ENCODE measurements around the gene TSPYL6. TPM values are rescaled to one million over a fixed set of nuclear protein-coding genes. Genes with fewer than 3 reads are reported as not detected.
"Not testable (repeated sequence)": the region's sequence is repeated elsewhere in the genome, so short reads cannot be mapped to it uniquely, and the experiment has no call there.

TSPYL6 gene
- total RNA-seq = not detected in 2 replicates

GRCh38 chr2:54256091-54256694, at the start of gene TSPYL6:
TSS of gene TSPYL6 (minus strand) at chr2:54256229. CDS start at chr2:54256151, 78 bp downstream.
- Mint-ChIP-seq H3K27me3 (ENCODE audit: insufficient read depth) (no peaks in the 10 kb centered on the region), H3K27ac (no peak within 1 kb of the TSS), H3K4me1 (ENCODE audit: low read depth) (no peaks in the 10 kb centered on the region), H3K36me3 (ENCODE audit: low read depth) (no peaks in the 10 kb centered on the region), H3K4me3 (no peak within 1 kb of the TSS), H3K9me3 (no peaks in the 10 kb centered on the region)
- no peak for DNase-seq (ENCODE audit: low spot score)
- intact Hi-C loops (cut with micrococcal nuclease) = no loop called here

- Mint-ChIP-seq H3K4me3 (no peak overlapping the region), H3K9me3 (no peaks in the 10 kb centered on the region), H3K27me3 (ENCODE audit: insufficient read depth) (peaks cover 3% of the 10 kb centered on the region), H3K27ac (no peak overlapping the region), H3K4me1 (ENCODE audit: low read depth) (no peaks in the 10 kb centered on the region), H3K36me3 (ENCODE audit: low read depth) (no peaks in the 10 kb centered on the region)
- DNase-seq (ENCODE audit: low spot score) = no peak
- intact Hi-C loops (cut with micrococcal nuclease) = no loop called here
These were observed 47.6 kb upstream of the TSPYL6 start for GRCh38 chr2:54303631-54304030.

- H3K27ac Mint-ChIP-seq = no peak overlapping the region
- H3K4me3 Mint-ChIP-seq = no peak overlapping the region
- no peaks in the 10 kb centered on the region for H3K9me3 Mint-ChIP-seq
- intact Hi-C loops (cut with micrococcal nuclease) = no loop called here
- H3K27me3 Mint-ChIP-seq (ENCODE audit: insufficient read depth) = no peaks in the 10 kb centered on the region
- H3K36me3 Mint-ChIP-seq (ENCODE audit: low read depth) = no peaks in the 10 kb centered on the region
- no peak for DNase-seq (ENCODE audit: low spot score)
- no peaks in the 10 kb centered on the region for H3K4me1 Mint-ChIP-seq (ENCODE audit: low read depth)
These were observed 42.5 kb upstream of the TSPYL6 start for GRCh38 chr2:54298514-54298913.

GRCh38 chr2:54295911-54296310, 39.9 kb upstream of the TSPYL6 start:
- H3K4me1 Mint-ChIP-seq (ENCODE audit: low read depth) = no peaks in the 10 kb centered on the region
- no peak overlapping the region for H3K4me3 Mint-ChIP-seq
- no peaks in the 10 kb centered on the region for H3K27me3 Mint-ChIP-seq (ENCODE audit: insufficient read depth)
- H3K27ac Mint-ChIP-seq = no peak overlapping the region
- no peaks in the 10 kb centered on the region for H3K36me3 Mint-ChIP-seq (ENCODE audit: low read depth)
- H3K9me3 Mint-ChIP-seq = no peaks in the 10 kb centered on the region
- intact Hi-C loops (cut with micrococcal nuclease) = no loop called here
- no peak for DNase-seq (ENCODE audit: low spot score)

GRCh38 chr2:54294665-54295064, 38.6 kb upstream of the TSPYL6 start:
- intact Hi-C loops (cut with micrococcal nuclease); H3K4me3 Mint-ChIP-seq; H3K27me3 Mint-ChIP-seq (ENCODE audit: insufficient read depth); H3K27ac Mint-ChIP-seq; H3K36me3 Mint-ChIP-seq (ENCODE audit: low read depth); H3K9me3 Mint-ChIP-seq; H3K4me1 Mint-ChIP-seq (ENCODE audit: low read depth); DNase-seq (ENCODE audit: low spot score): not testable (repeated sequence)

- intact Hi-C loops (cut with micrococcal nuclease) = no loop called here
- Mint-ChIP-seq H3K27ac (no peak overlapping the region), H3K4me1 (ENCODE audit: low read depth) (no peaks in the 10 kb centered on the region)
These were observed 34.5 kb upstream of the TSPYL6 start for GRCh38 chr2:54290356-54291025.

GRCh38 chr2:54289917-54290316, 33.9 kb upstream of the TSPYL6 start:
- Mint-ChIP-seq H3K4me3 (no peak overlapping the region), H3K27ac (no peak overlapping the region), H3K9me3 (no peaks in the 10 kb centered on the region), H3K36me3 (ENCODE audit: low read depth) (no peaks in the 10 kb centered on the region), H3K4me1 (ENCODE audit: low read depth) (no peaks in the 10 kb centered on the region), H3K27me3 (ENCODE audit: insufficient read depth) (no peaks in the 10 kb centered on the region)
- DNase-seq (ENCODE audit: low spot score) = no peak
- intact Hi-C loops (cut with micrococcal nuclease) = no loop called here

More at GRCh38 chr2:54290356-54291025, 34.5 kb upstream of the TSPYL6 start:
- H3K9me3 Mint-ChIP-seq = no peaks in the 10 kb centered on the region
- H3K27me3 Mint-ChIP-seq (ENCODE audit: insufficient read depth) = no peaks in the 10 kb centered on the region
- H3K36me3 Mint-ChIP-seq (ENCODE audit: low read depth) = no peaks in the 10 kb centered on the region
- DNase-seq (ENCODE audit: low spot score) = no peak
- H3K4me3 Mint-ChIP-seq = no peak overlapping the region

GRCh38 chr2:54287532-54287931, 31.5 kb upstream of the TSPYL6 start:
- Mint-ChIP-seq H3K27ac (no peak overlapping the region), H3K4me1 (ENCODE audit: low read depth) (no peaks in the 10 kb centered on the region), H3K36me3 (ENCODE audit: low read depth) (no peaks in the 10 kb centered on the region), H3K27me3 (ENCODE audit: insufficient read depth) (no peaks in the 10 kb centered on the region), H3K4me3 (no peak overlapping the region), H3K9me3 (no peaks in the 10 kb centered on the region)
- intact Hi-C loops (cut with micrococcal nuclease) = no loop called here
- DNase-seq (ENCODE audit: low spot score) = no peak

- Mint-ChIP-seq H3K4me1 (ENCODE audit: low read depth) (no peaks in the 10 kb centered on the region), H3K9me3 (no peaks in the 10 kb centered on the region), H3K36me3 (ENCODE audit: low read depth) (no peaks in the 10 kb centered on the region), H3K4me3 (no peak overlapping the region), H3K27me3 (ENCODE audit: insufficient read depth) (no peaks in the 10 kb centered on the region), H3K27ac (no peak overlapping the region)
- intact Hi-C loops (cut with micrococcal nuclease) = no loop called here
- no peak for DNase-seq (ENCODE audit: low spot score)
These were observed 29.4 kb upstream of the TSPYL6 start for GRCh38 chr2:54285451-54285850.

GRCh38 chr2:54284826-54285225, 28.8 kb upstream of the TSPYL6 start:
- peaks cover 3% of the 10 kb centered on the region for H3K27me3 Mint-ChIP-seq (ENCODE audit: insufficient read depth)
- H3K27ac Mint-ChIP-seq = no peak overlapping the region
- no peak for DNase-seq (ENCODE audit: low spot score)
- H3K9me3 Mint-ChIP-seq = no peaks in the 10 kb centered on the region
- intact Hi-C loops (cut with micrococcal nuclease) = no loop called here
- H3K36me3 Mint-ChIP-seq (ENCODE audit: low read depth) = no peaks in the 10 kb centered on the region
- H3K4me1 Mint-ChIP-seq (ENCODE audit: low read depth) = no peaks in the 10 kb centered on the region
- H3K4me3 Mint-ChIP-seq = no peak overlapping the region

- no peaks in the 10 kb centered on the region for H3K4me1 Mint-ChIP-seq (ENCODE audit: low read depth)
- intact Hi-C loops (cut with micrococcal nuclease) = no loop called here
- H3K27me3 Mint-ChIP-seq (ENCODE audit: insufficient read depth) = peaks cover 4% of the 10 kb centered on the region
- H3K4me3 Mint-ChIP-seq = no peak overlapping the region
- H3K36me3 Mint-ChIP-seq (ENCODE audit: low read depth) = no peaks in the 10 kb centered on the region
- no peaks in the 10 kb centered on the region for H3K9me3 Mint-ChIP-seq
- DNase-seq (ENCODE audit: low spot score) = no peak
- no peak overlapping the region for H3K27ac Mint-ChIP-seq
These were observed 23.4 kb upstream of the TSPYL6 start for GRCh38 chr2:54279385-54279784.

- Mint-ChIP-seq H3K4me1 (ENCODE audit: low read depth) (peaks cover 7% of the 10 kb centered on the region), H3K27ac (no peak overlapping the region), H3K4me3 (no peak overlapping the region)
These were observed 19.5 kb upstream of the TSPYL6 start for GRCh38 chr2:54275541-54275940.

GRCh38 chr2:54274781-54275242, 18.8 kb upstream of the TSPYL6 start:
- no peaks in the 10 kb centered on the region for H3K36me3 Mint-ChIP-seq (ENCODE audit: low read depth)
- peaks cover under 1% of the 10 kb centered on the region for H3K27me3 Mint-ChIP-seq (ENCODE audit: insufficient read depth)
- intact Hi-C loops (cut with micrococcal nuclease) = no loop called here
- H3K9me3 Mint-ChIP-seq = no peaks in the 10 kb centered on the region
- H3K4me3 Mint-ChIP-seq = no peak overlapping the region
- H3K4me1 Mint-ChIP-seq (ENCODE audit: low read depth) = peaks cover 7% of the 10 kb centered on the region
- no peak overlapping the region for H3K27ac Mint-ChIP-seq
- no peak for DNase-seq (ENCODE audit: low spot score)

More at GRCh38 chr2:54275541-54275940, 19.5 kb upstream of the TSPYL6 start:
- peaks cover 4% of the 10 kb centered on the region for H3K27me3 Mint-ChIP-seq (ENCODE audit: insufficient read depth)
- no peaks in the 10 kb centered on the region for H3K36me3 Mint-ChIP-seq (ENCODE audit: low read depth)
- intact Hi-C loops (cut with micrococcal nuclease) = no loop called here
- H3K9me3 Mint-ChIP-seq = no peaks in the 10 kb centered on the region
- no peak for DNase-seq (ENCODE audit: low spot score)
